Measurements from ENCODE around the gene USP31.

DNA sequence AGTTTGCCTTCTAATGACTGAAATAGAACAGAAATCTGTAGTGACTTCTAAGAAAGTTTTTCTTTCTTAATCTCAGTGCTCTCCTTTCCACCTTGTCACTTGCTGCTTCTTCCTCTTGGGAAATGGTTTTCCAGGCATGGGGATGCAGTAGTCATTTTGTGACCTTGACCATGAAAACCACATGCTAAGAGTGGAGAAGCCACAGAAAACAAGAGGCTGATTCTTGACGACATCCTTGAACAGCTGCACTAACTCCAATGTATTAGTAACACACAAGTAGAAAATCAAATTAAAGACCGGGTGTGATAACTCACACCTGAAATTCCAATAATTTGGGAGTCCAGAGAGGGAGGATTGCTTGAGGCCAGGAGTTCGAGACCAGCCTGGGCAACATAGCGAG lies 15.5 kb upstream of the USP31 start:
- TF ChIP-seq, protein P1, sequence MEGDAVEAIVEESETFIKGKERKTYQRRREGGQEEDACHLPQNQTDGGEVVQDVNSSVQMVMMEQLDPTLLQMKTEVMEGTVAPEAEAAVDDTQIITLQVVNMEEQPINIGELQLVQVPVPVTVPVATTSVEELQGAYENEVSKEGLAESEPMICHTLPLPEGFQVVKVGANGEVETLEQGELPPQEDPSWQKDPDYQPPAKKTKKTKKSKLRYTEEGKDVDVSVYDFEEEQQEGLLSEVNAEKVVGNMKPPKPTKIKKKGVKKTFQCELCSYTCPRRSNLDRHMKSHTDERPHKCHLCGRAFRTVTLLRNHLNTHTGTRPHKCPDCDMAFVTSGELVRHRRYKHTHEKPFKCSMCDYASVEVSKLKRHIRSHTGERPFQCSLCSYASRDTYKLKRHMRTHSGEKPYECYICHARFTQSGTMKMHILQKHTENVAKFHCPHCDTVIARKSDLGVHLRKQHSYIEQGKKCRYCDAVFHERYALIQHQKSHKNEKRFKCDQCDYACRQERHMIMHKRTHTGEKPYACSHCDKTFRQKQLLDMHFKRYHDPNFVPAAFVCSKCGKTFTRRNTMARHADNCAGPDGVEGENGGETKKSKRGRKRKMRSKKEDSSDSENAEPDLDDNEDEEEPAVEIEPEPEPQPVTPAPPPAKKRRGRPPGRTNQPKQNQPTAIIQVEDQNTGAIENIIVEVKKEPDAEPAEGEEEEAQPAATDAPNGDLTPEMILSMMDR (IDR thresholded peaks at IDR 0.05), result no peak
- no peak for TF ChIP-seq POLR2A (IDR thresholded peaks at IDR 0.05)

Measured in right lobe of liver (tissue), 4 donors.